ENCODE measurements around the gene KCNMB2.

The KCNMB2 gene

GRCh38 chr3:178673529-178673928 is 137.3 kb downstream of the KCNMB2 start:
- no peak overlapping the region for H3K4me2 ChIP-seq (ENCODE audit: insufficient read depth, low read length)
- no peaks in the 10 kb centered on the region for H4K20me1 ChIP-seq (ENCODE audit: insufficient read depth, low read length)
- no peak overlapping the region for H3K4me3 ChIP-seq (ENCODE audit: low read depth in 1 of 2, low read length in 2 of 2)
- 0 out of 2 replicates have a peak, but pooled peaks cover 3% of the 10 kb centered on the region for H3K4me1 ChIP-seq (ENCODE audit: insufficient read depth, low read length)
- H3K36me3 ChIP-seq (ENCODE audit: insufficient read depth, low read length) = no peaks in the 10 kb centered on the region
- H3K27ac ChIP-seq (ENCODE audit: low read length) = no peak overlapping the region
- DNase-seq = no peak
- TF ChIP-seq EZH2 (IDR thresholded peaks at IDR 0.05; ENCODE audit: borderline replicate concordance, low read depth, low read length, severe bottlenecking) (no peak), CTCF (IDR thresholded peaks at IDR 0.05; ENCODE audit: borderline replicate concordance, extremely low read depth, low read length, poor library complexity, severe bottlenecking) (no peak)
- no peaks in the 10 kb centered on the region for H3K79me2 ChIP-seq (ENCODE audit: insufficient read depth, low read length)
- H3K9ac ChIP-seq (ENCODE audit: low read depth, low read length) = no peak overlapping the region
- no peaks in the 10 kb centered on the region for H3K27me3 ChIP-seq (ENCODE audit: insufficient read depth, low read length, poor library complexity)
- no peaks in the 10 kb centered on the region for H3K9me3 ChIP-seq (ENCODE audit: insufficient read depth, low read length, severe bottlenecking)
- H2AFZ ChIP-seq (ENCODE audit: low read depth, low read length) = no peak overlapping the region
- no peak for ATAC-seq (ENCODE audit: insufficient read depth, low read depth)

DNA sequence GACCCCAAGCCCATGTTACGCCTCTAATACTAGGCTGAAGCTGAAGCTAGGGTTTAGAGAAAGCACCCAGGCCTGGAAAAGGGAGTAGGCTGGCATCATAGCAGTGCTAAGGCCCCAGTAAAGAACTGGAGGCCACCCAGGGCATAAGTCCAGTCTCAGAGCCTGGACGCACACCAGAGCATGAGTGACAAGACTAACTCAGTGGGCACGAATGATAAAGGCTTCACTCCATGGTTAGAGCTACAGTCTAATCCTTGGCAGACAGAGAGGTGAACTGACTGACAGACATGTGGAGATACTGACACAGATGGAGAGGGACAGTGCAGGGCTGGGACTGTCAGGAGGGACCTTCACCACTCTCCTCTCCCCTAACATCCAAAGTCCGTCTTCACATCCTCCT is 139.8 kb downstream of the KCNMB2 start:
- H2AFZ ChIP-seq (ENCODE audit: low read depth, low read length) = no peak overlapping the region
- no peak overlapping the region for H3K4me3 ChIP-seq (ENCODE audit: low read depth in 1 of 2, low read length in 2 of 2)
- no peak overlapping the region for H3K4me2 ChIP-seq (ENCODE audit: insufficient read depth, low read length)
- ATAC-seq (ENCODE audit: insufficient read depth, low read depth) (no peak), DNase-seq (no peak)
- H3K79me2 ChIP-seq (ENCODE audit: insufficient read depth, low read length) = no peaks in the 10 kb centered on the region
- H3K9ac ChIP-seq (ENCODE audit: low read depth, low read length) = no peak overlapping the region
- no peaks in the 10 kb centered on the region for H3K9me3 ChIP-seq (ENCODE audit: insufficient read depth, low read length, severe bottlenecking)
- TF ChIP-seq EZH2 (IDR thresholded peaks at IDR 0.05; ENCODE audit: borderline replicate concordance, low read depth, low read length, severe bottlenecking) (no peak), CTCF (IDR thresholded peaks at IDR 0.05; ENCODE audit: borderline replicate concordance, extremely low read depth, low read length, poor library complexity, severe bottlenecking) (no peak)
- H3K4me1 ChIP-seq (ENCODE audit: insufficient read depth, low read length) = no peaks in the 10 kb centered on the region
- no peaks in the 10 kb centered on the region for H3K36me3 ChIP-seq (ENCODE audit: insufficient read depth, low read length)
- H3K27ac ChIP-seq (ENCODE audit: low read length) = no peak overlapping the region
- no peaks in the 10 kb centered on the region for H3K27me3 ChIP-seq (ENCODE audit: insufficient read depth, low read length, poor library complexity)
- no peaks in the 10 kb centered on the region for H4K20me1 ChIP-seq (ENCODE audit: insufficient read depth, low read length)

DNA sequence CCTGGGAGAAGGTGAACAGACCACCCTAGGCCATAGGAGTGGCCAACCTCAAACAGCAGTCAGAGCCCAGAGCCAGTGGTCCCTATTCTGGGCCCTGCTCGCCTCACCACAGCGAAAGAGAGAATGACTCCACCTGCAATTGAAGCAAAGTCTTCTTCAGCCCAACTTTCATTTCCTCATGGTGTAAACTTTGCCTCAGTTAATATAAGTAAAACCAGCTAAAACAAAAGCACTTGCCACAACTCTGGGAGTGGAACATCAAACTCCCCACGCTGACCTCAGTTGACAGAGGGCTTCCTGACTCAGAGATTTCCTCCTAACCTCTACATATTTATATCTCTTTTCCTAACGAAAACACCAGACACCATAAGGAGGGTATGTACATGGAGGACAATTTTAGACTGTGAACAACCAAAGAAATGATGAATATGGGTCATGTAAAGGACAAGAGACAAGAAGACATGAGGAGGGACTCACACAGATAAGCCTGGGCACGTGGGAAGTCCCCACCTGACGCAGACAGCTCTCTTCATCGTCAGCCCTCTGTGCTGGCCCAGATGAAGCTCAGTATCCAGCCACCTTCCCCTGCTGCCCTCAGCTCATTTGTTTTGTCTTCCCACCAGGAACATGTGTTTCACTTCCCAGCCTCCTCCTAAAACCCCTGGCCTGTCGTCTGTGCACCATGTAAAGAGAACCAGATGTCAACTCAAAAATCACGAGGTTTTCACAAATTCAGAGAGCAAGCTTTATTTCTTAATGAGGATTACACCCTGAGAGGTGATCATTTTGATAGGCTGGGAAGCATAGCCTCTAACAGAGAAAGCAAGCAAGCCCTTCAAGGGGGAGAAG is 140.9 kb downstream of the KCNMB2 start:
- Histone ChIP-seq H3K4me1 (ENCODE audit: insufficient read depth, low read length) (no peaks in the 10 kb centered on the region), H3K4me3 (ENCODE audit: low read depth in 1 of 2, low read length in 2 of 2) (no peak overlapping the region), H3K36me3 (ENCODE audit: insufficient read depth, low read length) (no peaks in the 10 kb centered on the region), H4K20me1 (ENCODE audit: insufficient read depth, low read length) (no peaks in the 10 kb centered on the region), H3K27ac (ENCODE audit: low read length) (no peak overlapping the region), H2AFZ (ENCODE audit: low read depth, low read length) (no peak overlapping the region), H3K4me2 (ENCODE audit: insufficient read depth, low read length) (no peak overlapping the region), H3K9ac (ENCODE audit: low read depth, low read length) (no peak overlapping the region), H3K27me3 (ENCODE audit: insufficient read depth, low read length, poor library complexity) (no peaks in the 10 kb centered on the region), H3K79me2 (ENCODE audit: insufficient read depth, low read length) (no peaks in the 10 kb centered on the region), H3K9me3 (ENCODE audit: insufficient read depth, low read length, severe bottlenecking) (no peaks in the 10 kb centered on the region)
- ATAC-seq (ENCODE audit: insufficient read depth, low read depth) (no peak), DNase-seq (no peak)
- TF ChIP-seq CTCF (IDR thresholded peaks at IDR 0.05; ENCODE audit: borderline replicate concordance, extremely low read depth, low read length, poor library complexity, severe bottlenecking) (no peak), EZH2 (IDR thresholded peaks at IDR 0.05; ENCODE audit: borderline replicate concordance, low read depth, low read length, severe bottlenecking) (no peak)

All from DND-41 (cell line).